HEK293 (cell line): ENCODE results near the gene SOX6.

Experiments used
- ZNF514 ChIP-seq: fragments of 450-650 bp; formaldehyde crosslinking; IDR thresholded peaks from 2 replicates; pipeline ENCODE4 v1.5.1; 2016; ENCODE audit warnings: missing biosample characterization, missing genetic modification characterization
- ZNF585B ChIP-seq: fragments of 450-650 bp; formaldehyde crosslinking; IDR thresholded peaks from 2 replicates; pipeline ENCODE4 v1.5.1; 2016; ENCODE audit warnings: missing biosample characterization, missing genetic modification characterization
- ZNF654 ChIP-seq: fragments of 450-650 bp; formaldehyde crosslinking; IDR thresholded peaks from 2 replicates; pipeline ENCODE4 v1.5.1; 2016; ENCODE audit warnings: low read depth, missing biosample characterization, missing genetic modification characterization
- ZNF677 ChIP-seq: fragments of 450-650 bp; IDR thresholded peaks from 2 replicates; pipeline ENCODE4 v1.5.0; 2018; ENCODE audit warnings: missing biosample characterization, mild to moderate bottlenecking, missing genetic modification characterization, moderate library complexity
- ZNF776 ChIP-seq: fragments of 450-650 bp; formaldehyde crosslinking; IDR thresholded peaks from 2 replicates; pipeline ENCODE4 v1.5.0; 2017; ENCODE audit warnings: missing biosample characterization, missing genetic modification characterization, borderline replicate concordance
- ZNF785 ChIP-seq: fragments of 450-650 bp; formaldehyde crosslinking; IDR thresholded peaks from 2 replicates; pipeline ENCODE4 v1.5.1; 2016; ENCODE audit warnings: missing biosample characterization, missing genetic modification characterization
- ZNF792 ChIP-seq: fragments of 450-650 bp; formaldehyde crosslinking; IDR thresholded peaks from 2 replicates; pipeline ENCODE4 v1.5.1; 2016; ENCODE audit warnings: missing biosample characterization, missing genetic modification characterization
- TF ChIP-seq, protein P1 (sequence below): fragments of 450-650 bp; formaldehyde crosslinking; IDR thresholded peaks from 2 replicates; pipeline ENCODE4 v1.5.1; 2016; ENCODE audit warnings: missing biosample characterization, missing genetic modification characterization, low read depth
- TF ChIP-seq, protein P2 (sequence below): fragments of 450-650 bp; formaldehyde crosslinking; IDR thresholded peaks from 2 replicates; pipeline ENCODE4 v1.5.1; 2016; ENCODE audit warnings: missing biosample characterization, missing genetic modification characterization
- TF ChIP-seq, protein P3 (sequence below): fragments of 450-650 bp; formaldehyde crosslinking; IDR thresholded peaks from 2 replicates; pipeline ENCODE4 v1.5.1; 2016; ENCODE audit warnings: missing biosample characterization, missing genetic modification characterization
- TF ChIP-seq, protein P4 (sequence below): fragments of 450-650 bp; formaldehyde crosslinking; IDR thresholded peaks from 2 replicates; pipeline ENCODE4 v1.5.1; 2016; ENCODE audit warnings: missing biosample characterization, missing genetic modification characterization

DNA sequence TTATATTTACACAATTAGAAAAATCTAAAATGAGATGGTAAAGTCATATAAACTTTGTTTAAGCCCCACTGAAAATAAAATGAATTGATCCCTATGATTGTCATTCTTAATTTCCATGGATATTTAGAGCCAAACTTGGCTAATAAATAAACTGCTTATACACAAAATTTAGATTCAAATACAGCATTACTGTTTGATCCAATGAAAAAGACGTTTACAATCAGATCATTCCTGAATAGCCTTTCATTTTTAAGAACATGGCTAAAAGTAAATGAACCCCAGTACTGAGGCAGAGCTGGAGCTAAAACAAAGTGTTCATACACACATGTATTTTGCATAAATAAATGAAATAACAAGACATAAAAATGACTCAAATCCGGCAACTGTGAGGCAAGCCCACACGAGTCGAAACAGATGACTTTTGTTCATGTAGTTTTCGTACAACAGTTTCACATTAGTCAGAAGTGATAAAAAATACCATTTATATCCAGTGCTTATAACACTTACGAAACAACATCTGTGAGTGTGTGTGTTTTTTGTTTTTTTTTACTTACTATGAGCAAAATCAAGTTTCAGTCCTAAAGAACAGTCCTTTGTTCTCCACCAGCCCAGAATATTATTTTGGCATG is 386.5 kb downstream of the SOX6 start:
- TF ChIP-seq ZNF654 (tag by site-specific recombination) = no peak
- TF ChIP-seq ZNF677 (tag by site-specific recombination) = no peak
- TF ChIP-seq, protein P1, sequence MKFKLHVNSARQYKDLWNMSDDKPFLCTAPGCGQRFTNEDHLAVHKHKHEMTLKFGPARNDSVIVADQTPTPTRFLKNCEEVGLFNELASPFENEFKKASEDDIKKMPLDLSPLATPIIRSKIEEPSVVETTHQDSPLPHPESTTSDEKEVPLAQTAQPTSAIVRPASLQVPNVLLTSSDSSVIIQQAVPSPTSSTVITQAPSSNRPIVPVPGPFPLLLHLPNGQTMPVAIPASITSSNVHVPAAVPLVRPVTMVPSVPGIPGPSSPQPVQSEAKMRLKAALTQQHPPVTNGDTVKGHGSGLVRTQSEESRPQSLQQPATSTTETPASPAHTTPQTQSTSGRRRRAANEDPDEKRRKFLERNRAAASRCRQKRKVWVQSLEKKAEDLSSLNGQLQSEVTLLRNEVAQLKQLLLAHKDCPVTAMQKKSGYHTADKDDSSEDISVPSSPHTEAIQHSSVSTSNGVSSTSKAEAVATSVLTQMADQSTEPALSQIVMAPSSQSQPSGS (tag by site-specific recombination) = no peak
- TF ChIP-seq ZNF585B (tag by site-specific recombination) = no peak
- TF ChIP-seq, protein P2, sequence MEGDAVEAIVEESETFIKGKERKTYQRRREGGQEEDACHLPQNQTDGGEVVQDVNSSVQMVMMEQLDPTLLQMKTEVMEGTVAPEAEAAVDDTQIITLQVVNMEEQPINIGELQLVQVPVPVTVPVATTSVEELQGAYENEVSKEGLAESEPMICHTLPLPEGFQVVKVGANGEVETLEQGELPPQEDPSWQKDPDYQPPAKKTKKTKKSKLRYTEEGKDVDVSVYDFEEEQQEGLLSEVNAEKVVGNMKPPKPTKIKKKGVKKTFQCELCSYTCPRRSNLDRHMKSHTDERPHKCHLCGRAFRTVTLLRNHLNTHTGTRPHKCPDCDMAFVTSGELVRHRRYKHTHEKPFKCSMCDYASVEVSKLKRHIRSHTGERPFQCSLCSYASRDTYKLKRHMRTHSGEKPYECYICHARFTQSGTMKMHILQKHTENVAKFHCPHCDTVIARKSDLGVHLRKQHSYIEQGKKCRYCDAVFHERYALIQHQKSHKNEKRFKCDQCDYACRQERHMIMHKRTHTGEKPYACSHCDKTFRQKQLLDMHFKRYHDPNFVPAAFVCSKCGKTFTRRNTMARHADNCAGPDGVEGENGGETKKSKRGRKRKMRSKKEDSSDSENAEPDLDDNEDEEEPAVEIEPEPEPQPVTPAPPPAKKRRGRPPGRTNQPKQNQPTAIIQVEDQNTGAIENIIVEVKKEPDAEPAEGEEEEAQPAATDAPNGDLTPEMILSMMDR (tag by site-specific recombination) = no peak
- TF ChIP-seq, protein P3, sequence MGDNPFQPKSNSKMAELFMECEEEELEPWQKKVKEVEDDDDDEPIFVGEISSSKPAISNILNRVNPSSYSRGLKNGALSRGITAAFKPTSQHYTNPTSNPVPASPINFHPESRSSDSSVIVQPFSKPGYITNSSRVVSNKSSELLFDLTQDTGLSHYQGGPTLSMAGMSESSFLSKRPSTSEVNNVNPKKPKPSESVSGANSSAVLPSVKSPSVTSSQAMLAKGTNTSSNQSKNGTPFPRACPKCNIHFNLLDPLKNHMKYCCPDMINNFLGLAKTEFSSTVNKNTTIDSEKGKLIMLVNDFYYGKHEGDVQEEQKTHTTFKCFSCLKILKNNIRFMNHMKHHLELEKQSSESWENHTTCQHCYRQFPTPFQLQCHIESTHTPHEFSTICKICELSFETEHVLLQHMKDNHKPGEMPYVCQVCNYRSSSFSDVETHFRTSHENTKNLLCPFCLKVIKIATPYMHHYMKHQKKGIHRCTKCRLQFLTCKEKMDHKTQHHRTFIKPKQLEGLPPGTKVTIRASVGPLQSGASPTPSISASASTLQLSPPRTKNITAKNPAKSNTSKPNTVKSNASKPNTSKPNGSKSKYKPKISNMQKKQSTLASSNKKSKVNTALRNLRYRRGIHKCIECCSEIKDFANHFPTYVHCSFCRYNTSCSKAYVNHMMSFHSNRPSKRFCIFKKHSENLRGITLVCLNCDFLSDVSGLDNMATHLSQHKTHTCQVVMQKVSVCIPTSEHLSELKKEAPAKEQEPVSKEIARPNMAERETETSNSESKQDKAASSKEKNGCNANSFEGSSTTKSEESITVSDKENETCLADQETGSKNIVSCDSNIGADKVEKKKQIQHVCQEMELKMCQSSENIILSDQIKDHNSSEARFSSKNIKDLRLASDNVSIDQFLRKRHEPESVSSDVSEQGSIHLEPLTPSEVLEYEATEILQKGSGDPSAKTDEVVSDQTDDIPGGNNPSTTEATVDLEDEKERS (tag by site-specific recombination) = no peak
- TF ChIP-seq ZNF785 (tag by site-specific recombination) = no peak
- TF ChIP-seq, protein P4, sequence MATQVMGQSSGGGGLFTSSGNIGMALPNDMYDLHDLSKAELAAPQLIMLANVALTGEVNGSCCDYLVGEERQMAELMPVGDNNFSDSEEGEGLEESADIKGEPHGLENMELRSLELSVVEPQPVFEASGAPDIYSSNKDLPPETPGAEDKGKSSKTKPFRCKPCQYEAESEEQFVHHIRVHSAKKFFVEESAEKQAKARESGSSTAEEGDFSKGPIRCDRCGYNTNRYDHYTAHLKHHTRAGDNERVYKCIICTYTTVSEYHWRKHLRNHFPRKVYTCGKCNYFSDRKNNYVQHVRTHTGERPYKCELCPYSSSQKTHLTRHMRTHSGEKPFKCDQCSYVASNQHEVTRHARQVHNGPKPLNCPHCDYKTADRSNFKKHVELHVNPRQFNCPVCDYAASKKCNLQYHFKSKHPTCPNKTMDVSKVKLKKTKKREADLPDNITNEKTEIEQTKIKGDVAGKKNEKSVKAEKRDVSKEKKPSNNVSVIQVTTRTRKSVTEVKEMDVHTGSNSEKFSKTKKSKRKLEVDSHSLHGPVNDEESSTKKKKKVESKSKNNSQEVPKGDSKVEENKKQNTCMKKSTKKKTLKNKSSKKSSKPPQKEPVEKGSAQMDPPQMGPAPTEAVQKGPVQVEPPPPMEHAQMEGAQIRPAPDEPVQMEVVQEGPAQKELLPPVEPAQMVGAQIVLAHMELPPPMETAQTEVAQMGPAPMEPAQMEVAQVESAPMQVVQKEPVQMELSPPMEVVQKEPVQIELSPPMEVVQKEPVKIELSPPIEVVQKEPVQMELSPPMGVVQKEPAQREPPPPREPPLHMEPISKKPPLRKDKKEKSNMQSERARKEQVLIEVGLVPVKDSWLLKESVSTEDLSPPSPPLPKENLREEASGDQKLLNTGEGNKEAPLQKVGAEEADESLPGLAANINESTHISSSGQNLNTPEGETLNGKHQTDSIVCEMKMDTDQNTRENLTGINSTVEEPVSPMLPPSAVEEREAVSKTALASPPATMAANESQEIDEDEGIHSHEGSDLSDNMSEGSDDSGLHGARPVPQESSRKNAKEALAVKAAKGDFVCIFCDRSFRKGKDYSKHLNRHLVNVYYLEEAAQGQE = no peak
- no peak for TF ChIP-seq ZNF792 (tag by site-specific recombination)
- TF ChIP-seq ZNF776 (tag by site-specific recombination) = no peak
- TF ChIP-seq ZNF514 (tag by site-specific recombination) = no peak
